K562 (cell line): Measurements from ENCODE around the gene THSD8. TPM values are rescaled to one million over a fixed set of nuclear protein-coding genes. Genes with fewer than 3 reads are reported as not detected.

Experiments
- HIVEP1 ChIP-seq: fragments of 250-450 bp; sonication (Bioruptor Pico); IDR thresholded peaks from 2 replicates; pipeline ENCODE4 v1.4.0; 2020; ENCODE audit warnings: mild to moderate bottlenecking
- KAT7 ChIP-seq: sonication (generic); formaldehyde crosslinking; IDR thresholded peaks from 2 replicates; pipeline ENCODE4 v1.8.0; 2022; ENCODE audit warnings: missing genetic modification reagents, mild to moderate bottlenecking, borderline replicate concordance
- polyA plus RNA-seq, 8 experiments: library from polyadenylated mRNA; depleted of rRNA in 4 of 8; stranded (reverse) in 5 of 8; unstranded in 3 of 8; fragments of >200 nt; fragmentation: Nextera tagmentation in 2 of 8; fragmentation: Illumina TruSeq in 1 of 8; extraction: Ambion mirVana in 2 of 8; extraction: Trizol in 1 of 8; gene quantifications; 2 replicates each; pipeline versions ENCODE4 v1.2.1 to v1.2.3, GENCODE V29; 2011 to 2014; ENCODE audit warnings: inconsistent platforms in 1 of 8, missing spikeins in 1 of 8
- total RNA-seq, 7 experiments: library from RNA; depleted of rRNA in 6 of 7; stranded (reverse); fragments of >200 nt in 6 of 7; fragmentation: Illumina TruSeq in 2 of 7; extraction: Trizol in 2 of 7; gene quantifications; 2 replicates each; pipeline versions ENCODE4 v1.2.1 to v1.2.3, GENCODE V29; 2011 to 2021; ENCODE audit warnings: low replicate concordance in 1 of 7
- TF ChIP-seq, protein P1 (sequence below): fragments of 450-650 bp; IDR thresholded peaks from 2 replicates; pipeline ENCODE4 v1.6.1; 2016; ENCODE audit warnings: mild to moderate bottlenecking, moderate library complexity

Gene THSD8
- total and polyA plus RNA-seq, 9 of the 15 experiments (the other 6 are each of a cell fraction or from before 2014, with no cell fraction given), result 8.4 to 42.4 (median 19.9) TPM; not detected in 2

- TF ChIP-seq, protein P1, sequence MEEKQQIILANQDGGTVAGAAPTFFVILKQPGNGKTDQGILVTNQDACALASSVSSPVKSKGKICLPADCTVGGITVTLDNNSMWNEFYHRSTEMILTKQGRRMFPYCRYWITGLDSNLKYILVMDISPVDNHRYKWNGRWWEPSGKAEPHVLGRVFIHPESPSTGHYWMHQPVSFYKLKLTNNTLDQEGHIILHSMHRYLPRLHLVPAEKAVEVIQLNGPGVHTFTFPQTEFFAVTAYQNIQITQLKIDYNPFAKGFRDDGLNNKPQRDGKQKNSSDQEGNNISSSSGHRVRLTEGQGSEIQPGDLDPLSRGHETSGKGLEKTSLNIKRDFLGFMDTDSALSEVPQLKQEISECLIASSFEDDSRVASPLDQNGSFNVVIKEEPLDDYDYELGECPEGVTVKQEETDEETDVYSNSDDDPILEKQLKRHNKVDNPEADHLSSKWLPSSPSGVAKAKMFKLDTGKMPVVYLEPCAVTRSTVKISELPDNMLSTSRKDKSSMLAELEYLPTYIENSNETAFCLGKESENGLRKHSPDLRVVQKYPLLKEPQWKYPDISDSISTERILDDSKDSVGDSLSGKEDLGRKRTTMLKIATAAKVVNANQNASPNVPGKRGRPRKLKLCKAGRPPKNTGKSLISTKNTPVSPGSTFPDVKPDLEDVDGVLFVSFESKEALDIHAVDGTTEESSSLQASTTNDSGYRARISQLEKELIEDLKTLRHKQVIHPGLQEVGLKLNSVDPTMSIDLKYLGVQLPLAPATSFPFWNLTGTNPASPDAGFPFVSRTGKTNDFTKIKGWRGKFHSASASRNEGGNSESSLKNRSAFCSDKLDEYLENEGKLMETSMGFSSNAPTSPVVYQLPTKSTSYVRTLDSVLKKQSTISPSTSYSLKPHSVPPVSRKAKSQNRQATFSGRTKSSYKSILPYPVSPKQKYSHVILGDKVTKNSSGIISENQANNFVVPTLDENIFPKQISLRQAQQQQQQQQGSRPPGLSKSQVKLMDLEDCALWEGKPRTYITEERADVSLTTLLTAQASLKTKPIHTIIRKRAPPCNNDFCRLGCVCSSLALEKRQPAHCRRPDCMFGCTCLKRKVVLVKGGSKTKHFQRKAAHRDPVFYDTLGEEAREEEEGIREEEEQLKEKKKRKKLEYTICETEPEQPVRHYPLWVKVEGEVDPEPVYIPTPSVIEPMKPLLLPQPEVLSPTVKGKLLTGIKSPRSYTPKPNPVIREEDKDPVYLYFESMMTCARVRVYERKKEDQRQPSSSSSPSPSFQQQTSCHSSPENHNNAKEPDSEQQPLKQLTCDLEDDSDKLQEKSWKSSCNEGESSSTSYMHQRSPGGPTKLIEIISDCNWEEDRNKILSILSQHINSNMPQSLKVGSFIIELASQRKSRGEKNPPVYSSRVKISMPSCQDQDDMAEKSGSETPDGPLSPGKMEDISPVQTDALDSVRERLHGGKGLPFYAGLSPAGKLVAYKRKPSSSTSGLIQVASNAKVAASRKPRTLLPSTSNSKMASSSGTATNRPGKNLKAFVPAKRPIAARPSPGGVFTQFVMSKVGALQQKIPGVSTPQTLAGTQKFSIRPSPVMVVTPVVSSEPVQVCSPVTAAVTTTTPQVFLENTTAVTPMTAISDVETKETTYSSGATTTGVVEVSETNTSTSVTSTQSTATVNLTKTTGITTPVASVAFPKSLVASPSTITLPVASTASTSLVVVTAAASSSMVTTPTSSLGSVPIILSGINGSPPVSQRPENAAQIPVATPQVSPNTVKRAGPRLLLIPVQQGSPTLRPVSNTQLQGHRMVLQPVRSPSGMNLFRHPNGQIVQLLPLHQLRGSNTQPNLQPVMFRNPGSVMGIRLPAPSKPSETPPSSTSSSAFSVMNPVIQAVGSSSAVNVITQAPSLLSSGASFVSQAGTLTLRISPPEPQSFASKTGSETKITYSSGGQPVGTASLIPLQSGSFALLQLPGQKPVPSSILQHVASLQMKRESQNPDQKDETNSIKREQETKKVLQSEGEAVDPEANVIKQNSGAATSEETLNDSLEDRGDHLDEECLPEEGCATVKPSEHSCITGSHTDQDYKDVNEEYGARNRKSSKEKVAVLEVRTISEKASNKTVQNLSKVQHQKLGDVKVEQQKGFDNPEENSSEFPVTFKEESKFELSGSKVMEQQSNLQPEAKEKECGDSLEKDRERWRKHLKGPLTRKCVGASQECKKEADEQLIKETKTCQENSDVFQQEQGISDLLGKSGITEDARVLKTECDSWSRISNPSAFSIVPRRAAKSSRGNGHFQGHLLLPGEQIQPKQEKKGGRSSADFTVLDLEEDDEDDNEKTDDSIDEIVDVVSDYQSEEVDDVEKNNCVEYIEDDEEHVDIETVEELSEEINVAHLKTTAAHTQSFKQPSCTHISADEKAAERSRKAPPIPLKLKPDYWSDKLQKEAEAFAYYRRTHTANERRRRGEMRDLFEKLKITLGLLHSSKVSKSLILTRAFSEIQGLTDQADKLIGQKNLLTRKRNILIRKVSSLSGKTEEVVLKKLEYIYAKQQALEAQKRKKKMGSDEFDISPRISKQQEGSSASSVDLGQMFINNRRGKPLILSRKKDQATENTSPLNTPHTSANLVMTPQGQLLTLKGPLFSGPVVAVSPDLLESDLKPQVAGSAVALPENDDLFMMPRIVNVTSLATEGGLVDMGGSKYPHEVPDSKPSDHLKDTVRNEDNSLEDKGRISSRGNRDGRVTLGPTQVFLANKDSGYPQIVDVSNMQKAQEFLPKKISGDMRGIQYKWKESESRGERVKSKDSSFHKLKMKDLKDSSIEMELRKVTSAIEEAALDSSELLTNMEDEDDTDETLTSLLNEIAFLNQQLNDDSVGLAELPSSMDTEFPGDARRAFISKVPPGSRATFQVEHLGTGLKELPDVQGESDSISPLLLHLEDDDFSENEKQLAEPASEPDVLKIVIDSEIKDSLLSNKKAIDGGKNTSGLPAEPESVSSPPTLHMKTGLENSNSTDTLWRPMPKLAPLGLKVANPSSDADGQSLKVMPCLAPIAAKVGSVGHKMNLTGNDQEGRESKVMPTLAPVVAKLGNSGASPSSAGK, result no peak
- TF ChIP-seq HIVEP1 (CRISPR knock-in tag) (peak; percentile 23; the same call in 1 of the 2 replicates), KAT7 (no peak)
Observed at GRCh38 chr19:12785431-12786031, 16.3 kb upstream of the THSD8 start (continued).
